GM12878 (cell line): ENCODE data around the gene CASP8AP2. TPM values are rescaled to one million over a fixed set of nuclear protein-coding genes. Genes with fewer than 3 reads are reported as not detected.

Experiments used
- ATAC-seq: fragments of 200-7000 bp; cut with Tn5 transposase; 3 replicates; pipeline ENCODE4 v1.9.1; 2020; ENCODE audit warnings: mild to moderate bottlenecking, moderate library complexity
- BruUV-seq: library from RNA; stranded (reverse); fragments of 400-500 nt; replicated peaks from 2 replicates; lab custom pipeline; 2021; lab: Mats Ljungman, UMichigan
- CTCF ChIA-PET: fragments of 300-600 bp; sonication (Branson Sonifier 250); formaldehyde crosslinking; extraction: SDS; loops from one replicate; lab custom pipeline; 2021; ENCODE audit warnings: inconsistent platforms; lab: Yijun Ruan, JAX
- POLR2A ChIA-PET: fragments of 350-600 bp; formaldehyde crosslinking; extraction: SDS; loops from one replicate; lab custom pipeline; 2021; ENCODE audit warnings: inconsistent platforms; lab: Charles Lee
- RAD21 ChIA-PET: fragments of 300-600 bp; sonication (Branson Sonifier 250); formaldehyde crosslinking; loops from one replicate; lab custom pipeline; 2023; ENCODE audit warnings: antibody characterized with exemption; ENCODE audit not compliant: unreplicated experiment; lab: Charles Lee
- SMC1A ChIA-PET: fragments of 300-600 bp; sonication (Branson Sonifier 250); formaldehyde crosslinking; loops from one replicate; lab custom pipeline; 2023; ENCODE audit not compliant: unreplicated experiment, uncharacterized antibody; lab: Charles Lee
- DNase-seq: peaks from one replicate; pipeline ENCODE4 v3.0.0-alpha.2; 2011; ENCODE audit warnings: low read depth, low spot score
- FAIRE-seq: peaks from 3 replicates; lab custom pipeline; 2011; peaks lifted over from hg19 to GRCh38; lab: Jason Lieb, UNC
- H2AFZ ChIP-seq: 2 replicates; pipeline ENCODE4 v1.6.0; 2011; ENCODE audit warnings: low read depth, low read length, control low read depth; ENCODE audit not compliant: control insufficient read depth
- H3K27ac ChIP-seq: 2 replicates; pipeline ENCODE4 v1.5.1; 2011; ENCODE audit warnings: control low read depth; ENCODE audit not compliant: control insufficient read depth, insufficient read depth
- H3K27me3 ChIP-seq, 2 experiments: replicated peaks in 1 of 2; 2 replicates each; pipeline versions ENCODE4 v1.6.0 to v1.6.1; 2011; ENCODE audit warnings: low read length in 1 of 2; ENCODE audit not compliant: control insufficient read depth in 2 of 2, insufficient read depth in 2 of 2
- H3K36me3 ChIP-seq, 2 experiments: 2 replicates each; pipeline ENCODE4 v1.5.1; 2011; ENCODE audit warnings: low read length in 1 of 2; ENCODE audit not compliant: control insufficient read depth in 2 of 2, insufficient read depth in 2 of 2
- H3K4me1 ChIP-seq: 2 replicates; pipeline ENCODE4 v1.6.1; 2011; ENCODE audit warnings: mild to moderate bottlenecking, low read length, moderate library complexity, mixed read lengths; ENCODE audit not compliant: control insufficient read depth, insufficient read depth
- H3K4me2 ChIP-seq: 2 replicates; pipeline ENCODE4 v1.6.0; 2011; ENCODE audit warnings: control low read depth; ENCODE audit not compliant: control insufficient read depth, insufficient read depth
- H3K4me3 ChIP-seq: fragments of 200-600 bp; sonication (generic); 2 replicates; pipeline ENCODE4 v1.5.1; 2016
- H3K79me2 ChIP-seq: 2 replicates; pipeline ENCODE4 v1.6.0; 2011; ENCODE audit warnings: low read length; ENCODE audit not compliant: control insufficient read depth, insufficient read depth
- H3K9ac ChIP-seq: 2 replicates; pipeline ENCODE4 v1.8.0; 2011; ENCODE audit warnings: low read length, control low read depth, mixed read lengths; ENCODE audit not compliant: control insufficient read depth, insufficient read depth
- H3K9me3 ChIP-seq: replicated peaks from 3 replicates; pipeline ENCODE4 v1.5.1; 2011; ENCODE audit warnings: mild to moderate bottlenecking, low read length; ENCODE audit not compliant: control insufficient read depth, insufficient read depth
- H4K20me1 ChIP-seq: 2 replicates; pipeline ENCODE4 v1.6.0; 2011; ENCODE audit not compliant: control insufficient read depth, insufficient read depth
- BHLHE40 ChIP-seq, 2 experiments: fragments of 450-650 bp in 1 of 2; IDR thresholded peaks; 2 replicates each; pipeline ENCODE4 v1.6.1; 2011 to 2017; ENCODE audit warnings: low read depth in 2 of 2, borderline replicate concordance in 1 of 2, improper control_type of control experiment in 1 of 2, low read length in 1 of 2, mild to moderate bottlenecking in 1 of 2
- E2F4 ChIP-seq: IDR thresholded peaks from 2 replicates; pipeline ENCODE4 v1.6.1; 2012; ENCODE audit warnings: low read depth, low read length, improper control_type of control experiment
- E4F1 ChIP-seq: fragments of 450-650 bp; IDR thresholded peaks from 2 replicates; pipeline ENCODE4 v1.6.1; 2018; ENCODE audit warnings: borderline replicate concordance, mild to moderate bottlenecking; ENCODE audit not compliant: partially characterized antibody
- EGR1 ChIP-seq, 2 experiments: IDR thresholded peaks; 1 replicate in 1 of 2; 2 replicates in 1 of 2; pipeline ENCODE4 v1.6.1; 2011 to 2012; ENCODE audit warnings: low read depth in 2 of 2, low read length in 2 of 2, borderline replicate concordance in 1 of 2, mild to moderate bottlenecking in 1 of 2, moderate library complexity in 1 of 2
- EP300 ChIP-seq, 2 experiments: fragments of 150-350 bp in 1 of 2; IDR thresholded peaks; 2 replicates each; pipeline ENCODE4 v1.6.1; 2011 to 2012; ENCODE audit warnings: low read depth in 2 of 2, low read length in 2 of 2, borderline replicate concordance in 1 of 2, improper control_type of control experiment in 1 of 2, inconsistent platforms in 1 of 2; ENCODE audit not compliant: control insufficient read depth in 1 of 2
- MTA3 ChIP-seq: IDR thresholded peaks from 2 replicates; pipeline ENCODE4 v1.6.1; 2012; ENCODE audit warnings: low read length, inconsistent platforms, borderline replicate concordance
- NBN ChIP-seq: fragments of 450-650 bp; IDR thresholded peaks from 2 replicates; pipeline ENCODE4 v1.6.1; 2016
- RCOR1 ChIP-seq: conservative IDR thresholded peaks from 2 replicates; pipeline ENCODE4 v1.6.1; 2012; ENCODE audit warnings: low read depth, low read length, improper control_type of control experiment
- REST ChIP-seq: IDR thresholded peaks from 2 replicates; pipeline ENCODE4 v1.6.1; 2012; ENCODE audit warnings: mild to moderate bottlenecking, low read depth, low read length
- RFX5 ChIP-seq: IDR thresholded peaks from 2 replicates; pipeline ENCODE4 v1.6.1; 2011; ENCODE audit warnings: low read depth, low read length, improper control_type of control experiment
- SKIL ChIP-seq: fragments of 450-650 bp; IDR thresholded peaks from 2 replicates; pipeline ENCODE4 v1.6.1; 2017; ENCODE audit warnings: mild to moderate bottlenecking, low read depth, inconsistent platforms; ENCODE audit not compliant: poor library complexity, severe bottlenecking
- SUZ12 ChIP-seq: fragments of 200-600 bp; sonication (generic); IDR thresholded peaks from one replicate; pipeline ENCODE4 v1.6.1; 2018; ENCODE audit warnings: antibody characterized with exemption, mild to moderate bottlenecking; ENCODE audit not compliant: unreplicated experiment
- WRNIP1 ChIP-seq: IDR thresholded peaks from 2 replicates; pipeline ENCODE4 v1.6.1; 2011; ENCODE audit warnings: low read depth, low read length, improper control_type of control experiment, borderline replicate concordance
- ZNF384 ChIP-seq: IDR thresholded peaks from 2 replicates; pipeline ENCODE4 v1.6.1; 2012; ENCODE audit warnings: low read depth, mild to moderate bottlenecking, low read length, improper control_type of control experiment, borderline replicate concordance
- WGBS: methylation state at CpG from one replicate; pipeline ENCODE4 v1.1.6; 2016; ENCODE audit warnings: low lambda C conversion rate; ENCODE audit not compliant: insufficient replicate concordance, insufficient coverage; ENCODE audit errors: missing lambda C conversion rate; 5-methylcytosine and 5-hydroxymethylcytosine counted together
- in situ Hi-C: fragments of 300-500 bp; cut with MboI; formaldehyde crosslinking; loops from 9 replicates; pipeline ENCODE4 v1.14.3; 2018; ENCODE audit warnings: mixed read lengths
- intact Hi-C: fragments of 100-400 bp; cut with micrococcal nuclease; formaldehyde crosslinking; loops from one replicate; pipeline ENCODE4 v1.14.2; 2022; ENCODE audit not compliant: unreplicated experiment
- polyA plus RNA-seq, 11 experiments: library from polyadenylated mRNA; depleted of rRNA in 4 of 11; unstranded in 6 of 11; stranded (reverse) in 5 of 11; fragments of >200 nt; fragmentation: Nextera tagmentation in 4 of 11; fragmentation: Illumina TruSeq in 1 of 11; extraction: Ambion mirVana in 4 of 11; extraction: Trizol in 1 of 11; gene quantifications; 1 replicate in 1 of 11; 2 replicates in 10 of 11; pipeline versions ENCODE4 v1.2.1 to v1.2.3, GENCODE V29; 2011 to 2016; ENCODE audit warnings: inconsistent platforms in 2 of 11, missing spikeins in 2 of 11, low read depth in 1 of 11
- total RNA-seq, 4 experiments: library from RNA; depleted of rRNA in 3 of 4; stranded (reverse); fragments of >200 nt in 3 of 4; fragmentation: Illumina TruSeq in 1 of 4; extraction: Trizol in 1 of 4; gene quantifications; 2 replicates each; pipeline versions ENCODE4 v1.2.1 to v1.2.3, GENCODE V29; 2013 to 2021

The CASP8AP2 gene
- total and polyA plus RNA-seq, 10 of the 15 experiments (the other 5 are each of a cell fraction or from before 2014, with no cell fraction given) = 11.1 to 28.7 (median 17.1) TPM

GRCh38 chr6:89793586-89793985 is 36.1 kb upstream of the CASP8AP2 start:
- no peak overlapping the region for H3K9ac ChIP-seq
- ChIA-PET RAD21 (no interaction called here), CTCF (interaction anchor here (0.6 to 1.9 kb wide), 7 partner anchors 9 to 1503 kb away, joined by 3 to 7 read pairs (median 5); partner anchors contain the start of gene CASP8AP2), POLR2A (no interaction called here), SMC1A (interaction anchor here (0.5 kb wide), 1 partner anchor 125 kb away, joined by 3 read pairs; no protein-coding TSS in a partner anchor)
- H3K4me1 ChIP-seq = peaks cover 17% of the 10 kb centered on the region
- ATAC-seq (no peak), FAIRE-seq (no peak), DNase-seq (no peak)
- H3K36me3 ChIP-seq = peaks cover 7 to 19% of the 10 kb centered on the region in 2 experiments
- H3K9me3 ChIP-seq = no peaks in the 10 kb centered on the region
- no peaks in the 10 kb centered on the region; the same call in 1 of the 2 replicates for H3K79me2 ChIP-seq
- H3K4me3 ChIP-seq = no peak overlapping the region
- H2AFZ ChIP-seq = no peak overlapping the region
- H3K27ac ChIP-seq = no peak overlapping the region
- no peaks in the 10 kb centered on the region for H3K27me3 ChIP-seq
- TSS peak; percentile 44 for BruUV-seq
- no peaks in the 10 kb centered on the region for H4K20me1 ChIP-seq
- intact Hi-C loops (no loop called here), in situ Hi-C loops (no loop called here)
- WGBS = 97% methylated on average over 3 of the region's 3 CpGs
- H3K4me2 ChIP-seq = no peak overlapping the region
- no peak for TF ChIP-seq MTA3
- no peak for TF ChIP-seq BHLHE40 (IDR thresholded peaks at IDR 0.05; ENCODE audit: borderline replicate concordance in 1 of 2, low read depth in 2 of 2, low read length in 1 of 2)
- no peak for TF ChIP-seq REST
- no peak for TF ChIP-seq EP300 (IDR thresholded peaks at IDR 0.05; ENCODE audit: borderline replicate concordance in 1 of 2, control insufficient read depth in 1 of 2, low read depth in 2 of 2, low read length in 2 of 2)
- TF ChIP-seq NBN = no peak
- TF ChIP-seq ZNF384 = no peak
- TF ChIP-seq E2F4 = no peak
- no peak for TF ChIP-seq RFX5
- no peak for TF ChIP-seq SUZ12
- no peak for TF ChIP-seq EGR1 (IDR thresholded peaks at IDR 0.05; ENCODE audit: borderline replicate concordance in 1 of 2, low read depth in 2 of 2, low read length in 2 of 2)
- TF ChIP-seq RCOR1 = no peak
- TF ChIP-seq SKIL = no peak
- TF ChIP-seq E4F1 = no peak
- TF ChIP-seq WRNIP1 = no peak
